NCI-H510A treated with DMSO at 0.1 percent for 48 hours (cell line): ENCODE results near the gene TSGA10IP.
"Not testable (repeated sequence)": the region's sequence is repeated elsewhere in the genome, so short reads cannot be mapped to it uniquely, and the experiment has no call there.

ENCODE experiments used
- DNase-seq: peaks from one replicate; lab custom pipeline; 2025; lab: John Stamatoyannopoulos, UW

The TSGA10IP gene

GRCh38 chr11:65947603-65948125, 2.4 kb downstream of the TSGA10IP start:
- no peak for DNase-seq

- not testable (repeated sequence) for DNase-seq
Measured at GRCh38 chr11:65950711-65951110, 5.4 kb downstream of the TSGA10IP start.

DNA sequence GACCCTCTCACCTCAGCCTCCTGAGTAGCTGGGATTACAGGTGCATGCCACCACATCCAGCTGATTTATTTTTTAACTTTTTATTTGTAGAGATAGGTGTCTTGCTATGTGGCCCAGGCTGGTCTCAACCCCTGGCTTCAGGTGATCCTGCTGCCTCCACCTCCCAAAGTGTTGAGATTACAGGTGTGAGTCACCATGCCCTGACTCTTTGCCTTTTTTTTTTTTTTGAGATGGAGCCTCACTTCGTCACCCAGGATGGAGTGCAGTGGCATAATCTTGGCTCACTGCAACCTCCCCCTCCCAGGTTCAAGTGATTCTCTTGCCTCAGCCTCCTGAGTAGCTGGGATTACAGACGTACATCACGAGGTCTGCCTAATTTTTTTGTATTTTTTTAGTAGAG, 6.4 kb downstream of the TSGA10IP start:
- DNase-seq = not testable (repeated sequence)

DNA sequence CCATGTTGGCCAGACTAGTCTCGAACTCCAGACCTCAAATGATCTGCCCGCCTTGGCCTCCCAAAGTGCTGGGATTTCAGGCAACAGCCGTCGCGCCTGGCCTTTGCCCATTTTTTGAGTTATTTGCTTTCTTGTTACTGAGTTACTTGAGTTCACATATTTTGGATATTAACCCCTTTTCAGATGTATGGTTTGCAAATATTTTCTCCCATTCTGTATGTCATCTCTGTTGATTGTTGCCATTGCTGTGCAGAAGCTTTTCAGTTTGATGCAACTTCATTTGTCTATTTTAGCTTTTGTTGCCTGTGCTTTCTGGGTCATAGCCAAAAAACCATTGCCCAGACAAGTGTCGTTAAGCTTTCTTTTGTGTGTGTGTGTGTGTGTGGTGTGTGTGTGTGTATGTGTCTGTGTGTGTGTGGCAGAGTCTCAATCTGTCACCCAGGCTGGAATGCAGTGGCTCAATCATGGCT, 6.8 kb downstream of the TSGA10IP start:
- DNase-seq = no peak

GRCh38 chr11:65953471-65953870, 8.2 kb downstream of the TSGA10IP start:
- no peak for DNase-seq

GRCh38 chr11:65954771-65955170, 9.5 kb downstream of the TSGA10IP start:
- DNase-seq = no peak

DNA sequence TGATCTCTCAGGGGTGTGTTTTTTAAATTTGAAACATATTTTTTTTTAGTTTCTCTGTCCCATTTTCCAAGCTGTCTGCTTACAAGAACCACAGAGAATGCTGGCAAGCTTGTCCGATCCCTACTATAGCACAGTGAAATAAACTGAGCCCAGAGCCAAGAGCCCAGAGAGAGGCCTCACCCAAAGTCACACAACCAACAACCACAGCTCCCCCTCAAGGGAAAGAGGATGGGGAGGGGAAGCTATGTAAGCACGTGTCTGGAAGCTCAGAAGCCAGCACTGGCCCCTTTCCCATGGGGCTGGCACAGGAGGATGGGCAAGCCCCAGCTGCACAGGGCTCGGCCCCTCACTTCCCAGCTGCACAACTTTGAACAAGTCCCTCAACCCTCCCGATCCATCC, 13.0 kb downstream of the TSGA10IP start:
- no peak for DNase-seq

- DNase-seq = peak; percentile 14
Measured at GRCh38 chr11:65958774-65959420, 13.6 kb downstream of the TSGA10IP start.

- DNase-seq = no peak
Measured at GRCh38 chr11:65960824-65961266, 15.6 kb downstream of the TSGA10IP start.

DNA sequence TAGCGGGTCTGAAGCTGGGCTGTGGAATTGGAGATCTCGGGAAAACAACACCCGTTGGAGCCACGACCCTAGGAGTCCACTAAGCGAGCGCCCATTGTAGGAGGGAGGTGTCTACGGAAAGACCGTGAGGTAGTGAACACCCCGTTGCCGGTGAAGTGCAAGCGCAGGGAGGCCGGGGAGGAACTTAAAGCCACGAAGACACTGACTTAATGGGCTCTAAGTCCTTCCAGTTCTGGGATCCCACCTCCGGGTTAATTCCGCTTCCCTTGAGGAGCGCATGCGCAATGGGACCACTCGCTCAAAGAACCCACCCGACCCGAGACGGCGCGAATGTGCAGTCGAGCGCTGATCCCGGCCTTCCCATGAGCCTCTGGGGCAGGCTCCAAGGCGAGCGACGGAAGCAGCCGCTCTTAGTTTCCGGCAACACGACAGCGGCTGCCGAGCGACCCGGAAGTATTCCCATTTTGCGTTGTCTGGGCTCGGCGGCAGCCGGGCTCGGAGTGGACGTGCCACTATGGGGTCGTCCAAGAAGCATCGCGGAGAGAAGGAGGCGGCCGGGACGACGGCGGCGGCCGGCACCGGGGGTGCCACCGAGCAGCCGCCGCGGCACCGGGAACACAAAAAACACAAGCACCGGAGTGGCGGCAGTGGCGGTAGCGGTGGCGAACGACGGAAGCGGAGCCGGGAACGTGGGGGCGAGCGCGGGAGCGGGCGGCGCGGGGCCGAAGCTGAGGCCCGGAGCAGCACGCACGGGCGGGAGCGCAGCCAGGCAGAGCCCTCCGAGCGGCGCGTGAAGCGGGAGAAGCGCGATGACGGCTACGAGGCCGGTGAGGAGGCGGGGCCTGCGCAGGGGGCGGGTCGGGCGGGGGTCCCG, 16.2 kb downstream of the TSGA10IP start, which contains the start of gene SART1:
Gene SART1, plus strand, starts transcription at position 468 of the 874 bp plus-strand sequence. Its CDS starts 47 bp downstream, at position 515.
- peak; percentile 96 for DNase-seq

- no peak for DNase-seq
Measured at GRCh38 chr11:65962141-65962564, 16.9 kb downstream of the TSGA10IP start.

DNA sequence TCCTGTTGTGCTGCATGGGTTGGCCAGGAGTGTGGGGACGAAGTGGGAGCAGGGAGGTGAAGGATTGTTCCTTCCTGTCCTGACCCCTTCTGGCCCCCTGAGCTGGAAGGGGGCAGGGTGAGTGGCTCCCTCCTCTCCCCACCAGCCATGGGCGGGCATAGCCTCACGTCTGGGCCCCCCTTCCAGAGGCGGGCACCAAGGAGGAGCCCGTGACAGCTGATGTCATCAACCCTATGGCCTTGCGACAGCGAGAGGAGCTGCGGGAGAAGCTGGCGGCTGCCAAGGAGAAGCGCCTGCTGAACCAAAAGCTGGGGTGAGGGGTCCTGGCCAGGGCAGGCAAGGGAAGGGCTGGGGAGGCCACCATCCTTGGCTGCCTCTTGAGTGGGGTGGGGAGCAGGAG, 19.6 kb downstream of the TSGA10IP start:
- no peak for DNase-seq

DNA sequence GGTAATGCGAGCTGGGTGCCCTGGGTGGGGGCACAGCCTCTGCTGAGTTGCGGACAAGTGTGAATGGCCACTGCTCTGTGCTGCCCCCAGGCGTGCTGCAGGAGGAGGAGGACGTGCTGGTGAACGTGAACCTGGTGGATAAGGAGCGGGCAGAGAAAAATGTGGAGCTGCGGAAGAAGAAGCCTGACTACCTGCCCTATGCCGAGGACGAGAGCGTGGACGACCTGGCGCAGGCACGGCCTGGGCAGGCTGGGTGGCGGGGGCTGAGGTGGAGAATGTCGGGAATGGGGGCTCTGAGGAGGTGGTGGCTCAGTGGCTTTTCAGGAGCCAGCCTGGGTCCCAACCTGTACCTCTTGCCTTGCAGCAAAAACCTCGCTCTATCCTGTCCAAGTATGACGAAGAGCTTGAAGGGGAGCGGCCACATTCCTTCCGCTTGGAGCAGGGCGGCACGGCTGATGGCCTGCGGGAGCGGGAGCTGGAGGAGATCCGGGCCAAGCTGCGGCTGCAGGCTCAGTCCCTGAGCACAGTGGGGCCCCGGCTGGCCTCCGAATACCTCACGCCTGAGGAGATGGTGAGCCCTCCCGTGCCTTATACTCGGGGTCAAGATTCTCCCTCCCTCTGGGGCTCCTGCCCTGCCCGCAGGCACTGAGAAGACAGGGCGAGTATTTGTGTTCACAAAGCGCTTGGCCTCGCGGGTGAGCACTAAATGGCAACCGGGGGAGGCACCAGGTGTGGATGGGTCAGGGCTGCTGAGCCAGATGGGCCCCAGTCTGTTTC, 20.9 kb downstream of the TSGA10IP start:
- no peak for DNase-seq

DNA sequence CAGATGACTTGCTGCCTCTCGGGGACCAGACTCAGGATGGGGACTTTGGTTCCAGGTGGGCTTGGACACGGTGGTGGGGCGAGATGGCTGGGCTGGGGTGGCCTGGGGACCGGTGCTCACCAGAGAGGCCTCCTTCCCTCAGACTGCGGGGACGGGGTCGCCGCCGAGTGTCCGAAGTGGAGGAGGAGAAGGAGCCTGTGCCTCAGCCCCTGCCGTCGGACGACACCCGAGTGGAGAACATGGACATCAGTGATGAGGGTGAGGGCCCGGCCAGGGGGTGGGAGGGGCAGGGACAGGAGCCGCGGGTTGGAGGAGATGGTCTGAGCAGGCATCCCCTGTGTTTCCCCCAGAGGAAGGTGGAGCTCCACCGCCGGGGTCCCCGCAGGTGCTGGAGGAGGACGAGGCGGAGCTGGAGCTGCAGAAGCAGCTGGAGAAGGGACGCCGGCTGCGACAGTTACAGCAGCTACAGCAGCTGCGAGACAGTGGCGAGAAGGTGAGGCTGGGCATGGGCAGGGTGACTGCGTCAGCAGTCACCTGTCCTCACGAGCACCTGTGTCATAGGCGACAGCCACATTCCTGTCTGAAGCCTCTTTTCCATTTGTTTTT, 22.2 kb downstream of the TSGA10IP start:
- DNase-seq = no peak

DNA sequence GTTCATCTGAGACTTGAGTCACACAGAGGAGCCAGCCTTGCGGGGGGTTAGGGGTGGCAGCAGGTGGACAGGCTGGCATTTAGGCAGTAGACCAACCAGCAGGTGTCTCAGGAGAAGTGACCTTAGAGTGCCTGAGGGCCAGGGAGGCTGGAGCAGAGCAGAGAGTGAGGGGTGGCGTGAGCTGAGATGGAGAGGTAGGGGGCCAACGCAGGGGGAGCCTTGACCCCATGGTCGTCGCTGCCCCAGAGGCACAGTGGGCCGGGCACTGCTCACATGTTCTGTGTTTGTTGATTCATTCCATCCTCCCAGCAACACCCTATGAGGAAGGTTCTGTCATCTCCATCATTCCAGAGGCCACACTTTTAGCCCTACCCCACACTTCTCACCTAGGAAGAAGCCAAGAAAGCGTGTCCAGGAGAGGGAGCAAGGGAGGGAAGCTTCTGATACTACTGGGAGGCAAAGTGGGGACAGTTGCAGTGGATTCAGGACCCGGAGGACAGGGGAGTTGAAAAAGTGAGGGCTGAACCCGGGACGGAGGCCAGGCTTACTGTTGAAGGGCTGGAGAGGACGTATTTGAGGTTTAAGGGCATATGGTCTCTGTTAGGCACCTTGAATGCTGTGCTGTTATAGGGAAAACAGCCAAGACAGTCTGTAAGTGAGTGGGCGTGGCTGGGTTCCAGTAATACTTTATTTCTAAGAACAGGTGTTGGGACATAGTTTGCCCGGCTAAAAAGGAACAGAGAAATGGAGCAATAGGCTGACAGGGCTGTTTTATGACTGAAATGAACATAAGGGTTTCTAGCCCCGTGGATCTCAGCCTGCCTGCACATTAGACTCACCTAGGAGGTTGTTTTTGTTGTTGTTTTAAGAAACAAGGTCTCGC, 23.6 kb downstream of the TSGA10IP start:
- no peak for DNase-seq

GRCh38 chr11:65972116-65972515, 26.8 kb downstream of the TSGA10IP start:
- DNase-seq = no peak

DNA sequence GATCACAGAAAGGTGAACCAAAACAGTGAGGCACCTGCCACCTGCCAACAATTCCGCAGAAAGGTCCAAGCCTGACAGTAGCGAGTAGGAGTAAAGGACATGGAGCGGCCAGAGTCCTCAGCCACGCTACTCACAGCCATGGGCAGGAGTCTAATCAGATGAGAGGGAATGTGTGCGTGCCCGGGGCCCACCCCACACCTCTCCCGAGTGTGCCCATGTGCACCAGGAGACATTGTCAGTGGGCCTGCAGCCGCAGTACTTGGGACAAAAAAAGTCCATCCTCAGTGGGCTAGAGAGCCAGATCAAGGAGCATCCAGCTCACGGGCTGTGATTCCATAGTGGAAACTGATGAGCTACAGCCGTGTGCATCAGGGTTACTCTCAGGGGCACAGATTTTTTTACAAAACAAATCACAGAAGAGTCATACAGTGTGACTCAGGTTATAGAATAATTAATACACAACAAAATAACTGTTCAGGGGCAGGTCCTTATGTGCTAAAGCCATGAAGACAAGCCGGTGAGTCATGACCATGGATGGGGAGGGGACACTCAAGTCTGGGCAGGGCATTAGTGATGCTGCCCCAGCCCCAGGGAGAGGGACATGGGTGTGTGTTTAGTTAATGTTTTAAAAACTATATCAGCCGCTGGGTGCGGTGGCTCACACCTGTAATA, 28.3 kb downstream of the TSGA10IP start:
- DNase-seq = no peak

- DNase-seq = no peak
Measured at GRCh38 chr11:65975771-65976170, 30.5 kb downstream of the TSGA10IP start.

- no peak for DNase-seq
Measured at GRCh38 chr11:65976216-65977176, 31.2 kb downstream of the TSGA10IP start.
